Kidney tubule cell (primary cell): ENCODE results near the gene LRRC8D.
"Not testable (repeated sequence)": the region's sequence is repeated elsewhere in the genome, so short reads cannot be mapped to it uniquely, and the experiment has no call there.

ENCODE experiments used
- DNase-seq: peaks from one replicate; pipeline ENCODE4 v3.0.0-alpha.2; 2018; ENCODE audit warnings: low spot score

Gene LRRC8D

GRCh38 chr1:89962024-89962741 is 141.4 kb downstream of the LRRC8D start:
- peak; percentile 38 for DNase-seq

DNA sequence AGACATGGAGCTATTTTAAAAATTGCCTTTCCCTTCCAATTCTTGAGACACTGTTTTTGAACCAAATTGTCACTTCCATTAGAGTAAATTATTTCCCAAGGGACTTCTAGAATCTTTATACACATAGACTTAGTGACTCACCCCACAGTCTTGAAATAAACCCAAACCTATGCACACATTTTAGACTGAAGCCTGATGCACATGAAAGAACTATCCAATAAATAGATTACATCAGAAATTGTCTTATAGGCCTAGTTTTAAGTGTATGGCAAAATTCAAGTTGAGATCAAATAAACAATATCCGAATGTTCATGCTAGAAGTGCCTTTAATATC is 141.9 kb downstream of the LRRC8D start:
- no peak for DNase-seq

DNA sequence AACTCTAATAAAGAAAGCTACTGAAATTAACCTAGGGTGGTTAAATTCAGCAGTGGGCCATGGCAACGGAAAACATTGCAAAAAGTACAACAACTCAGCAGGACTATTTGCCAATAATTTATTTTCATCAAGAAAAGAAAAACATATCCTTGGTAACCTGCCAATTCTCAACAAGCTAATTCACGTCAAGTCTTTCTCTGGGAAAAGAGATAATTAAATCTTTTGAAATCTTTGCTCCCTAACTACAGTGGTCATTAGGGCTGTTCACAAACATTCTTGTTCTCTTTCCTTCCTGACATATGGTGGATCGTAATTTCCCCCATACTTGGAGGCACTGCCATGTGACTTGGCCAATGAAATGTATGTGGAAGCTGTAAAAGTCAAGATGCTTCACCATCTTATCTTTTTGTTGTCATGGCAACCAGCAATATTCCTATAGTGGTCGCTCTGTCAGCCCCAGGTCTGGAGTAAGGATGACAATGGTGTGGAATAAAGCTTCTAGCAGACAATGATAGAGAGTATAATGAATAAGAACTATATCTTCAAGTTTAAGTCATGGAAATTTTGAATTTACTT is 144.4 kb downstream of the LRRC8D start:
- no peak for DNase-seq

DNA sequence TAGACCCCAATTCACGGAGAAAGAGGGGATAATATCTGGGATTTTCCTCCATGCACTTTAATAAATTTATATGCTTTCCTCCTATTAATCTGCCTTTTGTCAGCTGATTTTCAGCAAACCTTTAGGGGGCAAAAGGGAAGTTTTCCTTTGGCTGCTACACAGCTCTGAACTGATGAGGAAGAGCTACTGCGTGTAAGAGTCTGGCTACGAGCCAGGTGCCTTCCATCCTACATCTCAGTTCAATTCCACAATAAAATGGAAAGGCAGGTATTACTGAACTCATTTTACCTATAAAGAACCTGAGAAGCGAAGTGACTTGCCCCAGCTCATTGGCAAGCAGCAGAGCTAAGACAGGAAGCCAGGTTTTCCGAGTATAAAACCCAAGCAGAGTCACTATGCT is 145.8 kb downstream of the LRRC8D start:
- DNase-seq, result no peak

- DNase-seq, result peak; percentile 69
Observed at GRCh38 chr1:89971600-89971999, 150.8 kb downstream of the LRRC8D start.

DNA sequence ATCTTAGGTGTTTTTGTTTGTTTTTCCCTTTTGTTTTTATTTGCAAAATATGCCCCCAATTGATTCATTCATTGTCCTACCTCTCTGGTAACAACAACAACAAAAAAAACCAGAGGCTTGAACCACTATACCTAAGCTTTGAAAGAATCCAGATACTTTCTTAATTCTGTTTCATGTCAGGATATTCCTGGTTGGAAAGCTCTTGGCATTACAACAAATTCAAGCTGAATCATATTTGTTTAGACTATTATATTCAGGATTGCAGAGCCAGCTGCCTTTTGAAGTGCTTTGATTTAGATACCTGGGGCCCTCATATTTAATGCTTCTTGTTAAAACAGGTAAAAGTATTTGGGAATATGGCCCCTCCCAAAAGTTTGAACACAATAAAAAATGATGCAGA is 151.2 kb downstream of the LRRC8D start:
- no peak for DNase-seq

DNA sequence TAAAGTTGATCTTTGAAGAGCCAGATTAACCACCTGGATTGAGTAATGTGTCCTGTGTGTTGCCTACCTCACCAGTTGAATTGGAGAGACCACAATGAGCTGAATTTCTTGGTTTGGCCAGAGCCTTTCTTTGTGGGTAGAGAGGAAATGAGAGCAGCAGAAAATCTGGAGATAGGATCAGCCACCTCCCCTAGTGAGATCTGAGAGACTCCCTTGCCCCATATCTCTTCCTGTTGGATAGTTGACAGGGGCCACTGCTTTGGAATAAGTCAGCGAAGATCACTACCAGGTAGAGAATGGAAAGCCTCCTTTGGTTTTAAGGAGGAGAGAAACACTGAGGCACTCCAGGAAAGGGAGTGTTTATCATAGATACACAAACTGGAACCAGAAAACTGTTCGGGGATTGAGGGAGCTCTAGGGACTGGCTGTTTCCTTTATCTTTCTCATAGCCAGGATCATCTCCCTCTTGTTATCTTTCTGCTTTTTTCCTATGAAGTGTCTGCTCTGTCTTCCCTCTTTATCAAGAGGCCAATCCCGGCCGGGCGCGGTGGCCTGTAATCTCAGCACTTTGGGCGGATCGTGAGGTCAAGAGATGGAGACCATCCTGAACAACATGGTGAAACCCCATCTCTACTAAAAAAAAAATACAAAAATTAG is 152.8 kb downstream of the LRRC8D start:
- no peak for DNase-seq

GRCh38 chr1:89974256-89974655 is 153.4 kb downstream of the LRRC8D start:
- DNase-seq, result no peak

GRCh38 chr1:89974696-89975470 is 154.1 kb downstream of the LRRC8D start:
- DNase-seq, result no peak

- DNase-seq, result no peak
Observed at GRCh38 chr1:89975540-89976125, 154.8 kb downstream of the LRRC8D start.

- DNase-seq, result peak; percentile 25
Observed at GRCh38 chr1:89978755-89979154, 157.9 kb downstream of the LRRC8D start.

DNA sequence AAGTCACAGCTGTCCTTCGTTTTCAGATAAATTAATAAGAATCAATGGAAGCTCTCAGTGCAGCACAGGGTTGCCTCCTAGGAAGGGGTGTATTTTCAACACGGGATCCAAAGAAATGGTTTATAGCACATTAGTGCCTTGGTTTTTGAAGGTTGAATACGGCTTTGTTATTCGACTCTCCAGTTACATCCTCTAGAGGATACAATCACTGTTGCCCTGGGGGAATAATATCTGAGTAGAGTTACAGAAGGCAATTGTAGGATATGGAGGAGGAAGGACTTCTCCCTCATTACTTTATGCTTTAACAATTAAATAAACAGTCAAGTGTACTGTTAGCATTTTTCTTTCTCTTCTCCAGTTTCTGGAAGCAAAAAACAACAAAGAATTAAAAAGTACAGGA is 159.8 kb downstream of the LRRC8D start:
- DNase-seq, result no peak

GRCh38 chr1:89982846-89983245 is 162.0 kb downstream of the LRRC8D start:
- not testable (repeated sequence) for DNase-seq

DNA sequence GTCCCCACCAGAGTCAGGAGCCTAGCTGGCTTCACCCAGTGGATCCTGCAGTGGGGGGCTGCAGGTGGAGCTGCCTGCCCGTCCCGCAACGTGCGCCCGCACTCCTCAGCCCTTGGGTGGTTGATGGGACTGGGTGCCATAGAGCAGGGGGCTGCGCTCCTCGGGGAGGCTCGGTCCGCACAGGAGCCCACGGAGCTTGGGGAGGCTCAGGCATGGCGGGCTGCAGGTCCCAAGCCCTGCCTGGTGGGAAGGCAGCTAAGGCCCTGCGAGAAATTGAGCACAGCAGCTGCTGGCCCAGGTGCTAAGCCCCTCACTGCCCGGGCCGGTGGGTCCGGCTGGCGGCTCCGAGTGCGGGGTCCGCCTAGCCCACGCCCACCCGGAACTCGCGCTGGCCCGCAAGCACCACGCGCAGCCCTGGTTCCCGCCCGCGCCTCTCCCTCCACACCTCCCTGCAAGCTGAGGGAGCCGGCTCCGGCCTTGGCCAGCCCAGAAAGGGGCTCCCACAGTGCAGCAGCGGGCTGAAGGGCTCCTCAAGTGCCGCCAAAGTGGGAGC is 163.8 kb downstream of the LRRC8D start:
- DNase-seq, result not testable (repeated sequence)

GRCh38 chr1:89986020-89986419 is 165.2 kb downstream of the LRRC8D start:
- no peak for DNase-seq
